GM21737 (cell line): ENCODE results near the gene ATRNL1.
"Not testable (repeated sequence)": the region's sequence is repeated elsewhere in the genome, so short reads cannot be mapped to it uniquely, and the experiment has no call there.

Experiments used
- ATAC-seq: cut with Tn5 transposase; IDR thresholded peaks from one replicate; pipeline ENCODE4 v1.9.1; 2021; ENCODE audit warnings: mild to moderate bottlenecking, moderate library complexity; ENCODE audit not compliant: unreplicated experiment

The ATRNL1 gene

DNA sequence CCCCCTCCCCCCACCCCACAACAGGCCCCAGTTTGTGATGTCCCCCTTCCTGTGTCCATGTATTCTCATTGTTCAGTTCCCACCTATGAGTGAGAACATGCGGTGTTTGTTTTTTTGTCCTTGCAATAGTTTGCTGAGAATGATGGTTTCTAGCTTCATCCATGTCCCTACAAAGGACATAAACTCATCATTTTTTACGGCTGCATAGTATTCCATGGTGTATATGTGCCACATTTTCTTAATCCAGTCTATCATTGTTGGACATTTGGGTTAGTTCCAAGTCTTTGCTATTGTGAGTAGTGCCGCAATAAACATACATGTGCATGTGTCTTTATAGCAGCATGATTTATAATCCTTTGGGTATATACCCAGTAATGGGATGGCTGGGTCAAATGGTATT lies 312.7 kb downstream of the ATRNL1 start:
- ATAC-seq: not testable (repeated sequence)

DNA sequence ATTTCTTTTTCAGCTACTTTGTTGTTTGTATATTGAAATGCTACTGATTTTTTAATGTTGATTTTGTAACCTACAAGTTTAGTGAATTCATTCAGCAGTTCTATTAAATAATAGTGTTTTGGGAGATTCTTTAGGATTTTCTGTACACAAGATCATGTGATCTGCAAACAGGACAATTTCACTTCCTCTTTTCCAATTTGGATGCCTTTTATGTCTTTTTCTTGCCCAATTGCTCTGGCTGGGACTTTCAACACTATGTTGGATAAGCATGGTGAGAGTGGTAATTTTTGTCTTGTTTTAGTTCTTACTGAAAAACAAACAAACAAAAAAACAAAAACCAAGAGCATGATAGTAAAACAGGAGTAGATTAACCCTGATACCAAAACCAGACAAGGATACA lies 316.2 kb downstream of the ATRNL1 start:
- ATAC-seq: no peak

DNA sequence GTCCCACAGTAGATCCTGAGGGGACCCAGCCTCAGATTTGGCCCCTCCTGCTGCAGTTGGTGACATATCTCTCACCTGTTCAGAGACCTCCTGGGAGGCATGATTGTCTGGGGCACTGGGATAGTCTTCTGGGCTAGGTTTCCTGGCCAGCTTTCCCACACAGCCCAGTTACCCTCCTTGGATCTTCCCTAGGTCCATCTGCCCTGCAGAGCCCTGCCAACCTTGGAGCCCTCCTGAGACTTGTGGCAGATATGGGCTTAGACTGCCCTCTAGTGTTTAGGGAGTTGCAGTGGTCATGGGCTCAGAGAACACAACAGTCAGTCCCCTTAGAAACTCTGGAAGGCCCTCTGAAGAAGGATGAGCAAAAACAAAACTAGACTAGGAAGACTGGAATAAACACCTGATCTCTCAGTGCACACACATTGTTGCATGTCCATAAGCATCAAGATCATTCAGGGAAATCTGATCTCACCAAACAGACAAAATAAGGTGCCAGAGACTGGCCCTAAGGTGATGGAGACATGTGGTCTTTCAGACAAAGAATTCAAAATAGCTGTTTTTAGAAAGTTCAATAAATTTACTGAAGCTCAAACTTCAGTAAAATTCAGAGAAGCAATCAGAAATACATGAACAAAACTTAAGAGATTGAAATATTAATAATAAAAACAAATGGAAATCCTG lies 324.6 kb downstream of the ATRNL1 start:
- ATAC-seq: peak; percentile 78

DNA sequence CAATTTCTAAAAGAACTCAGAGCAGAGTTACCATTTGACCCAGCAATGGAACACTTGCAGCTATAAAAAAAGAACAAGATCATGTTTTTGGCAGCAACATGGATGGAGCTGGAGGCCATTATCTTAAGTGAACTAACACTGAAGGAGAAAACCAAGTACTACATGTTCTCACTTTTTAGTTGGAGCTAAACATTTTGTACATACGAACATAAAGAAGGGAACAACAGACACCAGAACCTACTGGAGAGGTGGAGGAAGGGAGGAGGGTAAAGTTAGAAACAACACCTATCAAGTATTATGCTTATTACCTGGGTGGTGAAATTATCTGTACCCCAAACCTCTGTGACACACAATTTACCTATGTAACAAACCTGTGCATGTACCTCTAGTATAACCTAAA lies 329.5 kb downstream of the ATRNL1 start:
- no peak for ATAC-seq

DNA sequence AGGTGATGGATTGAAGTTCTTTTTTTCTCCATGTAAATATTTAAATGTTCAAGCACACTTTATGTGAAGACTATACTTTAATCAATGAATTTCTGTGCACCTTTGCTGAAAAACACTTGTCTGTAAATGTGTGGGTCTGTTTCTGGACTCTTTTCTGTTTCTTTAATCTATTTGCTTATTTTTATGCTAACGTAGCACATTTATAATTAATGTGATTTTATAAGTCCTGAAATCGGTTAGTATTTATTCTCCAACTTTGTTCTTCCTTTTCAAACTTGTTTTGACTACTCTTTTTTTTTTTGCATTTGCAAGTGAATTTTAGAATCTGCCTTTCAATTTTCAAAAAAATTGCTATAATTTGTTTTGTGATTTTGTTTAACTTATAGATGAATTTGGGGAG lies 334.4 kb downstream of the ATRNL1 start:
- ATAC-seq: no peak

DNA sequence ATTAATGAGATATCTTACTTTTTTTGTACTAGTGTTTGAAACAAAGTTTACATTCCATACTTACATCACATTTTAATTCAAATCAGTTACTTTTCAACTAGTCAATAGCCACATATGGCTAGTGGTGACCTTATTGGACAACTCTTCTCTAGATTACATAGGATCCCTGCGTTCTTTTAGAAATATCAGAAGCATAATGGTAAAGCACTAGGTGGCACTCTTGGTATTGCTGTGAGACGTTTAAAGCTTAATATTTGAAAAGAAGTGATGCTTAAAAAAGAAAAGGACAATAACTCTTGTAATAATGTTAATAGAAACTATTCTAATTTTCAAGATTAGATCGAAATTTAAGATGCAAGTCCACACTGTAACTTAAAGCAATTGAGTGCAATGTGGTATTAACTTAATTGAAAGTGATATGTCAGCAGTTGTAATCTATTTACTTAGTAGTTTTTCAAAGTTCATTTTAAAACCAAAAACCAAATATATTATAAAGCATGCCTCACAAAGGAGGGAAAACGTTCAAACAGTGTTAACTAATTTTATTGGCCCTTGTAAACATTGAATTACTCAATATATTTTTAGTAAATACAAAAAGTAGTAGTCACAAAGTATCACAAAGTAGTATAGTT lies 339.1 kb downstream of the ATRNL1 start:
- ATAC-seq: no peak

DNA sequence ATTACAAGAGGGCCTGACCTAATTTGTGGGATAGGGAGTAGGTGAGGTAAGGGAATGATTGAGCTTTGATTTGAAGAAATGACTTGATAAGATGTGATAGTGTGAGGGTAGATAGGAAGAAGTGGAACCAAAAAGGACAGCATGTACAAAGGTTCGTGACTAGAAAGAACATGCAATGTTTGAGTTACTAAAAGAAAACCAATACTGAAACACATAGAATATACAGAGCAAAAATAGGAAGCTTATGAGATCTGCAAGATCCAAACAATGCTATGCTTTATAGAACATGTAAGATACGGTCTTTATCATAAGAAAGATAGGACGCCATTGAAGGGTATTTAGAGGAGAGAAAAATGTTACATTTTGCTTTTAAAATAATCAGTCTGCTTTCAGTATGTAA lies 343.8 kb downstream of the ATRNL1 start:
- ATAC-seq: no peak

DNA sequence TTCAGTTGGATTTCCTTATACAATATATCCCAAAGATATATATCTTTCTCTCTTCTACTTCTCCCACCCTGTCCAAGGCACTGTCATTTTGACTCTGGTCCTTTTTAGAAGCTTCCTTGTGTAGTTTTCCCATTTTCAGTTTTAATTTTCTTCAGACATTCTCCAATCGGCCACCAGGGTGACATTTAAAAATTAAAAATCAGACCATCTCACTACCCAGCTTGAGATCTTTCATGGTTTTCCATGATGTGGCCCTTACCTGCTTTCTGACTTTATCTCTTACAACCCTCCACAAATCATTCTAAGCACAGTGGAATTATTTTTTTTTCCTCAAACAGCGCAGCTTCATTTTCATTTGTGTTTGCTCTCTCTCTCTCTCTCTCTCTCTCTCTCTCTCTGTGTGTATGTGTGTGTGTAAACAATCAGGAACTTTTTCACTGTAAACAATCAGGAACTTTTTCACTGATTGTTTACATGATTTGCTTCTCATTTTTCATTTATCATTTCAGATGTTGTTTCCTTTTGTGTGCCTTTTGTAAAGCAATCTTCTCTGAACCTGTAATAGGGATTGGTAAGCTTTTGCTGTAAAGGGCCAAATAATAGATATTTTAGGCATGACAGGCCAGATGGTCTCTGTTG lies 348.9 kb downstream of the ATRNL1 start:
- no peak for ATAC-seq

DNA sequence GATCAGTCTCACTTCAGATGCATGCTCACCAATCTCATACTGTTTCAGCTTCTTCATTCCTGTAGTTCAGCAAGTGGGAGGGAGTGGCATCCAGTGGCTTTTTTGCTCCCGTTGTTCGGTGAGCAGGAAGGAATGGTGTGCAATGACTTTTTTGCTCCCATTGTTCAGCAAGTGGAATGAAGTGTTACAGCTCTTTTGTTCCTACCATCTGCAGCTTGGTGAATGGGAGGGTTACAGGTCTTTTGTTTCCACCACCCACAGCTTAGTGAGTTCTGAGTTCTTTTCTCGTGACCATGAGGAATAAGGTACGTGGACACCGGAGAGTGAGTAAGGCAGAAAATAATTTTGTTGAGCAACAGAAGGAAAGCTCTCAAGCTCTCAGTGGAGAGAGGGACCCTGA lies 363.6 kb downstream of the ATRNL1 start:
- no peak for ATAC-seq

DNA sequence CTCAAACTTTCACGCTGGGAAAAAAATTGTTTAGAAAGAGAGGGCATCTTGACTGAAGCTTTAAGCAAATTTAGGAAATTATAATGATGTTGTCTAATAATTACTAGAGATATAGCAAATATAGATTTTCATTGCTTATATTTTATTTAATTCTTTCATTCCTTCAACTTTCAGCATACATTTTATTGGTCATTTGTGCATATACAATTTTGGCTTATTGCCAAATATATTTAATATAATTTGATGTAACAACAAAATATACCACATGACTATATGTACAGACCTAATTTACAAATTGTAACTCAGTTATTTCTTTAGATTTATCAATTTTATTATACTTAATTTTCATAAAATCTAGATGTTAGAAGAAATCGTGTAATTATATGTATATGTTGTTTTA lies 390.1 kb downstream of the ATRNL1 start:
- ATAC-seq: no peak

DNA sequence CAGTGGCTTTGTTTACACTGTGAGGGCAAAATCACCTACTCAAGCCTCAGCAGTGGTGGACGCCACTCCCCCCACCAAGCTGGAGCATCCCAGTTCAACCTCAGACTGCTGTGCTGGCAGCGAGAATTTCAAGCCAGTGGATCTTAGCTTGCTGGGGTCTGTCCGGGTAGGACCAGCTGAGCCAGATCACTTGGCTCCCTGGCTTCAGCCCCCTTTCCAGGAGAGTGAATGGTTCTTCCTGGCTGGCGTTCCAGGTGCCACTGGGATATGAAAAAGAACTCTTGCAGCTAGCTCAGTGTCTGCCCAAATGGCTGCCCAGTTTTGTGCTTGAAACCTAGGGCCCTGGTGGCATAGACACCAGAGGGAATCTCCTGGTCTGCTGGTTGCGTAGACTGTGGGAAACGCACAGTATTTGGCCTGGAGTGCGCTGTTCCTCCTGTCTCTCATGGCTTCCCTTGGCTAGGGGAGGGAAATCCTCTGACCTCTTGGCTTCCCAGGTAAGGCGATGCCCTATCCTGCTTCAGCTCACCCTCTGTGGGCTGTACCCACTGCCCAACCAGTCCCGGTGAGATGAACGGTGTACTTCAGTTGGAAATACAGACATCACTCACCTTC lies 398.5 kb downstream of the ATRNL1 start:
- no peak for ATAC-seq

DNA sequence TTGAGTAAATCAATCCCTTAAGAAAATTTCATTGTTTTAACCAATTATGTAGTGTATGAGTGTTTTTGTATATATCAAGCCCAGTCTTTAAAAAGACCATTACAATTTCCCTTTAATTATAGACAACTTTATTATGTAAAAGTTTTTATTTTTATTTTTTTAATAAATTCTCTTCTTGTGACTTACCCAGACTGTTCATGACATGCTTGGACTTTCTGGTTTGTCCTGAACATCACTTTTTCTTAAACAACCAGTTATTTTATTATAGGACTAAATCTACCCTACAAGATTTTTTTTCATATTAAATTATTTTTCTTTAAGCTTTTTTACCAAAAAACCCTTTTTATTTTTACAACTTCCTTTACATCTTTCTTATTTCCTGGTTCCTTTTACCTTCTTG lies 410.4 kb downstream of the ATRNL1 start:
- no peak for ATAC-seq

DNA sequence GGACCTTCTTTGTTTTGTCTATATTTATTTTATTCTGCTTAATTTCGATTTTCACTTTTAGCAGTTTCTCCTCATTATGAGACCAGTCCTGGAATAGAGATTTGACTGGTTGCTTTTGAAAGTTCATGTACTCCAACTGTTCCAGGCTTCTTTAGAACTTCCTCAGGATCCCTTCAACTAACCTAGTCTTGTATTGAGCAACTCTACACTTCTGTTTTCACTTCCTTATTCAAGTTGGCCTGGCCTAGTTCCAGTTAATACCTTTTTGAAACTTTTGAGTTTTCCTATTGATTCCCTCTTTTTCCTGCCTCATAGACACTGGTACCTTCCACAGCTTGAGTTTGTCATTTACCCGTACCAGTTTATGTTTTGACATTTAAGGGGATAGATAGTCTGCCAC lies 421.7 kb downstream of the ATRNL1 start:
- no peak for ATAC-seq

DNA sequence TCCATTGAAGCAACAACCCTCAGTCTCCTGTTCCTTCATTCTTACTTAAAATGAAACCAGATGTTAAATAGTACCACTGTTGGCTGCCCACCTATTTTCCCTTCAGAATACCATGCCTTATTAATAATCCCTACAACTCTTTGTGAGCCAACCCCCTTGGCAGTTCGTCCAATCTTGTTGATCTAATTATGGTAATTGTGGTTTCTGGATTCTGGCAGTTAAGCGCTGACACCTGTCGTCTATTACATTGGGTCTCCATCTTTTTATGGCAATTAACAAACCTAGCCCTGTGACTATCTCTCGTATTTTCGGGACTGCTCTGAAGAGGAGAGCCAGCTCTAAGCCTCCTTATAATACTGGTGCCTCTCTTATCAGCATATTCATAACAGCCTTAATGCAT lies 432.0 kb downstream of the ATRNL1 start:
- ATAC-seq: no peak

DNA sequence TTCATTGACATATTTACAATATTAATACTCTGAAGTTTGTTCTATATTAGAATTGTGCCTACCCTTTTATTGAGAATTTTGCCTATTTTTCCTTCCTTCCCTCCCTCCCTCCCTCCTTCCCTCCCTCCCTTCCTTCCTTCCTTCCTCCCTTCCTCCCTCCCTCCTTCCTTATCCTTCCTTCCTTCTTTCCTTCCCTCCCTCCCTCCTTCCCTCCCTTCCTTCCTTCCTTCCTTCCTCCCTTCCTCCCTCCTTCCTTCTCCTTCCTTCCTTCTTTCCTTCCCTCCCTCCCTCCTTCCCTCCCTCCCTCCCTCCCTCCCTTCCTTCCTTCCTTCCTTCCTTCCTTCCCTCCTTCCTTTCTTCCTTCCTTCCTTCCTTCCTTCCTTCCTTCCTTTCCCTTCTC lies 434.5 kb downstream of the ATRNL1 start:
- ATAC-seq: not testable (repeated sequence)

DNA sequence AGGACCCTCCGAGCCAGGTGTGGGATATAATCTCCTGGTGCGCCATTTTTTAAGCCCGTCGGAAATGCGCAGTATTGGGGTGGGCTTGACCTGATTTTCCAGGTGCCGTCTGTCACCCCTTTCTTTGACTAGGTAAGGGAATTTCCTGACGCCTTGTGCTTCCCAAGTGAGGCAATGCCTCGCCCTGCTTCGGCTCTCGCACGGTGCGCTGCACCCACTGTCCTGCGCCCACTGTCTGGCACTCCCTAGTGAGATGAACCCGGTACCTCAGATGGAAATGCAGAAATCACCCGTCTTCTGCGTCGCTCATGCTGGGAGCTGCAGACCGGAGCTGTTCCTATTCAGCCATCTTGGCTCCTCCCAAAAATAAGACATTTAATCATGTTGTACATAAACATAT lies 443.2 kb downstream of the ATRNL1 start:
- not testable (repeated sequence) for ATAC-seq

DNA sequence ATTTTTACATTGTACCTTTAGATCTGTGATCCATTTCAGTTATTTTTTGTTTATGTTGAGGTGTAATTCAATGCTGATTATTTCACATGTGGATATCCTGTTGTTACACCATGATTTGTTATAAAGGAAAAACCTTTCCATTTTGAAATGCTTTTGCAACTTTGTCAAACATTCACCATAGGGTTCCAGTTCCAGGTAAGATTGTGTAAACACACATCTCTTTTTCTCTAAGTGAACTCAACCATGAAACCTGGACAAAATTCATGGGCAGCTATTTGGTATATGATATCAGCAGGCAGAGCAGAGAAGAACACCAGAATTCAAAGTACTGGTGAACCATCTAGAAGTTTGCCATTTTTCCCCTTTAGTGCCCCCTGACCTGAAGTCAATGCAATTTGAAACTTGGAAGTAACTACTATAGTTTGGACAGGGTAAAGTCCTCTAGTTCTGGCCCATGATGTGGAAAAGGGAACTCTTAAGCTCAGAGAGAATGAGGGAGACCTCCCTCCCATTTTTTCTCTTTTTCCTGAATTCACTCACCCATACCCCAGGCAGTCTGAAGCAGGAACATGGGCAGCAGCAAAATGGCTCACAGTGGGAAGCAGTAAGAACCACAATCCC lies 446.1 kb downstream of the ATRNL1 start:
- ATAC-seq: no peak

DNA sequence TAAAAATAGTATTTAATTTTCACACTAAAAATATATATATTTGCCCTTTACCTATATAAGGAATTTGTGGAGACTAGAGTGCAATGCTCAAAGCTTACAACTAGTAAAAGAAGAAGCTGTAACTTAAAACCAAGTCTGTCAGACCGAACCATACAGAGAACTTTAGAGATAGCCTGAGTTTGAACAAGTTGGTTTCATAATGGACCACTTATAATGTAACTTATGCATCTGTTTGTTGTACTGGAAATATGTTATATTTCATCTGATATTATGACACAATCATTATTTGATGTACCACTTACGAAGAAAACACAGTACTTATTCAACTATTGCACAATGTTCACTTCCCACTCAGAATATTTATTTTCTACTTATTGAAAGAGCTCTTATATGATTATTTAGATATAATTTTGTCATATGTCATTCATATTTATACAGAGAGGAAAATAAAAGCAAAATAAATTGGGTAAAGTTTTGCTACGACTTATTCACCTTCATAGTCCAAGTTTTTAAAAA lies 462.8 kb downstream of the ATRNL1 start:
- ATAC-seq: no peak

DNA sequence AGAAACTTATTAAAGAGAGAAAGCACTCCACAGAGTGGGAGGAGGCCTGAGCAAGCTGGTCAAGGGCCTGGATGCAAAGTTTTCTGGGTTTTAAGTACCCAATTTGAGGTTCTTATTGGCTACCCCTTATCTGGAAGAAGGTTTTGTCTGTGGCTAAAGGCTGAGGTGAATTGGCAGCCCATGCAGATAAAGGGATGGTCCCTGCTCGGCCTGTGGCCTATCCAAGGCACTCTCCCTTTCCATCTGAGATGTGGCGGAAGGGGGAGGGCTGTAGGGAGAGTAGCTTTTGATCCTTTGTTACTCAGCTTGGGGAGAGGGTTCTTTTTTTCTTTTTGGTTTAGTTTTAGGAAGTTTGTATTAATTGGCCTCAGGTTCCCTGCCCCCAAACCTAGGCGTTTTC lies 465.1 kb downstream of the ATRNL1 start:
- ATAC-seq: no peak

DNA sequence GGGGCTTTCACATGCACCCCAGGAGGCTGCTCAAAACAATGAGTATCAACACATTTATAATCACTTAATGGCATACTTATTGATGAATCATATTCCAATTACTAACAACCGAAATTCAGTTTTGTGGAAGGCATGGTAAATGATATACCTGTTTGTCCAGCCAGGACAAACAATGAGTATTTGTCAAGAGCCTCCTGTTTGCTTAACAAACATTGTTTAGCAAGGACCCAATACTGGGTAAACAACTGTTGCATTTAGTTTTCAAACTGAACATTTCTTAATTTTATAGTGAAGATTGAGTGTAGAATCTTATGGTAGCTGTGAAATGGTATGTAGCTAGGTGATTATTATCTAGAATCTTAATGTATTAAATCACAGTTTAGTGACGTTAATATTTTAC lies 473.7 kb downstream of the ATRNL1 start:
- ATAC-seq: no peak

DNA sequence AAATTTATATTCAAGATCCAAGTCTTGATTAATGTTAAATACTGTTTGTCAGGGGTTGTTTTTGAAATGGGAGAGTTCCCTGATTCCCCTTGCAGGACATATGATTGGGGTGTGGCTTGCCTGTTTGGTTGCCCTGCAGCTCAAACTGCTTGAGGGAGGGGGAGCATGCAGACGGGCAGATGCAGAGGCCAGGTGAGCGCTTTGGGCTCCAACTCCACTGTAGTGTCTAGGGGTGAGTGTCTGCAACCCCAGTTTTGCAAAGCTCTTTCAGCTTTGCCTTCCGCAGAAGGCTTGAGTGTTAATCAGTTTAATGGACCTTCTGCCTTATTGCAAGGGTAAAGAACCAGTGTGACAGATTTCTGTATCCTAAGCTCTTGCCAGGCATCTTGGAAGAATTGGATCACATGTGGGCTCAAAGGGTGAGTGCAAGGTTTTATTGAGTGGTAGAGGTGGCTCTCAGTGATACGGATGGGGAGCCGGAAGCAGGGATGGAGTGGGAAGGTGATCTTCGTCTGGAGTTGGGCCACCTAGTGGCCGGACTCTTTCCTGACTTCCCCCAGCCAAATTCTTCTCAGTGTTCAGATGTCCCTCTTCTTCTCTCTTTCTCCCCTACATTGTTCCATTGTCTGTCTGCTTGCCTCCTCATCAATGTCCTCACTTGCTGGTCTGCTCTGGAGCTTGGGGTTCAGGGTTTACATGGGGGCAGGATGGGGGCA lies 479.7 kb downstream of the ATRNL1 start:
- no peak for ATAC-seq
